Measurements from ENCODE around the gene TEX10.

- no peak for TF ChIP-seq CTCF (IDR thresholded peaks at IDR 0.05)
- no peak for TF ChIP-seq RAD21 (IDR thresholded peaks at IDR 0.05; ENCODE audit: low read length)
- no peak for TF ChIP-seq YY1 (IDR thresholded peaks at IDR 0.05; ENCODE audit: low read depth)
- no peak for TF ChIP-seq SMC3 (IDR thresholded peaks at IDR 0.05; ENCODE audit: low read depth, low read length)
- no peak for TF ChIP-seq FOXJ3 (CRISPR knock-in tag; IDR thresholded peaks at IDR 0.05)
- no peak for TF ChIP-seq SIN3A (IDR thresholded peaks at IDR 0.05; ENCODE audit: borderline replicate concordance, low read depth, low read length)
- TF ChIP-seq RXRA (IDR thresholded peaks at IDR 0.05; ENCODE audit: borderline replicate concordance, low read depth) = no peak
- no peak for TF ChIP-seq EZH2phosphoT487 (IDR thresholded peaks at IDR 0.05; ENCODE audit: borderline replicate concordance, low read depth)
- no peak for TF ChIP-seq GATA2 (CRISPR knock-in tag; IDR thresholded peaks at IDR 0.05)
- no peak for TF ChIP-seq MAX (IDR thresholded peaks at IDR 0.05; ENCODE audit: low read depth)
- no peak for TF ChIP-seq PBX3 (IDR thresholded peaks at IDR 0.05)
- TF ChIP-seq ELF1 (IDR thresholded peaks at IDR 0.05) = no peak
- TF ChIP-seq TAF1 (IDR thresholded peaks at IDR 0.05; ENCODE audit: borderline replicate concordance, low read depth, low read length) = no peak
- TF ChIP-seq POLR2AphosphoS5 (IDR thresholded peaks at IDR 0.05; ENCODE audit: low read depth, low read length) = no peak
Observed at GRCh38 chr9:100340224-100340623, 12.5 kb downstream of the TEX10 start.
